GM23338 (cell line): ENCODE measurements around the gene STING1. TPM values are rescaled to one million over a fixed set of nuclear protein-coding genes. Genes with fewer than 3 reads are reported as not detected.

Experiments used
- ATAC-seq: fragments of 200-7000 bp; cut with Tn5 transposase; 3 replicates; pipeline ENCODE4 v1.9.1; 2020
- DNase-seq: peaks from one replicate; pipeline ENCODE4 v3.0.0-alpha.2; 2015; ENCODE audit warnings: low spot score
- H2AFZ ChIP-seq: fragments of 200-600 bp; sonication (generic); 2 replicates; pipeline ENCODE4 v1.8.0; 2016; ENCODE audit warnings: antibody characterized with exemption, mild to moderate bottlenecking, moderate library complexity
- H3F3A ChIP-seq: fragments of 200-600 bp; sonication (generic); replicated peaks from 2 replicates; pipeline ENCODE4 v1.8.0; 2017; ENCODE audit warnings: antibody characterized with exemption, mixed run types, low read depth
- H3K27ac ChIP-seq: fragments of 200-600 bp; sonication (generic); 2 replicates; pipeline ENCODE4 v1.6.1; 2016; ENCODE audit warnings: low read depth
- H3K27me3 ChIP-seq: fragments of 200-600 bp; sonication (generic); 2 replicates; pipeline ENCODE4 v1.8.0; 2016; ENCODE audit warnings: mild to moderate bottlenecking, mixed run types, moderate library complexity; ENCODE audit not compliant: insufficient read depth
- H3K36me3 ChIP-seq: fragments of 200-600 bp; sonication (generic); 2 replicates; pipeline ENCODE4 v1.8.0; 2016; ENCODE audit warnings: mild to moderate bottlenecking; ENCODE audit not compliant: insufficient read depth
- H3K4me1 ChIP-seq: fragments of 200-600 bp; sonication (generic); 2 replicates; pipeline ENCODE4 v1.8.0; 2016; ENCODE audit warnings: mild to moderate bottlenecking, moderate library complexity; ENCODE audit not compliant: insufficient read depth
- H3K4me2 ChIP-seq: fragments of 200-600 bp; sonication (generic); 2 replicates; pipeline ENCODE4 v1.7.1; 2017; ENCODE audit warnings: mixed run types
- H3K4me3 ChIP-seq: fragments of 200-600 bp; sonication (generic); 2 replicates; pipeline ENCODE4 v1.6.1; 2016; ENCODE audit warnings: mixed run types
- H3K79me2 ChIP-seq: fragments of 200-600 bp; sonication (generic); replicated peaks from 2 replicates; pipeline ENCODE4 v1.8.0; 2017; ENCODE audit warnings: mild to moderate bottlenecking; ENCODE audit not compliant: insufficient read depth
- H3K9me2 ChIP-seq: fragments of 200-600 bp; sonication (generic); 2 replicates; pipeline ENCODE4 v1.8.0; 2017; ENCODE audit not compliant: insufficient read depth
- H4K20me1 ChIP-seq: fragments of 200-600 bp; sonication (generic); replicated peaks from 2 replicates; pipeline ENCODE4 v1.8.0; 2017; ENCODE audit warnings: mild to moderate bottlenecking; ENCODE audit not compliant: insufficient read depth
- H3K27ac Mint-ChIP-seq: 2 replicates; pipeline ENCODE4 v1.8.0; 2020; ENCODE audit warnings: inconsistent platforms, mild to moderate bottlenecking, moderate library complexity, mixed read lengths
- H3K27me3 Mint-ChIP-seq: 3 replicates; pipeline ENCODE4 v1.8.0; 2022; ENCODE audit warnings: low read depth, mild to moderate bottlenecking, moderate library complexity, mixed read lengths, inconsistent platforms; ENCODE audit not compliant: insufficient read depth, poor library complexity
- H3K36me3 Mint-ChIP-seq: 3 replicates; pipeline ENCODE4 v1.8.0; 2021; ENCODE audit warnings: low read depth, mild to moderate bottlenecking, inconsistent platforms, moderate library complexity, mixed read lengths
- H3K4me1 Mint-ChIP-seq: 3 replicates; pipeline ENCODE4 v1.8.0; 2020; ENCODE audit warnings: mild to moderate bottlenecking, inconsistent platforms, mixed read lengths
- H3K4me3 Mint-ChIP-seq: 3 replicates; pipeline ENCODE4 v1.8.0; 2021; ENCODE audit warnings: moderate library complexity, mild to moderate bottlenecking, inconsistent platforms, mixed read lengths
- H3K9me3 Mint-ChIP-seq: 3 replicates; pipeline ENCODE4 v1.8.0; 2020; ENCODE audit warnings: moderate library complexity, mild to moderate bottlenecking, inconsistent platforms, mixed read lengths
- CREB1 ChIP-seq: fragments of 250-450 bp; sonication (Bioruptor Pico); IDR thresholded peaks from 2 replicates; pipeline ENCODE4 v1.5.0; 2020; ENCODE audit warnings: low read depth, mild to moderate bottlenecking, moderate library complexity
- CTCF ChIP-seq, 2 experiments: fragments of 200-600 bp in 1 of 2; sonication (generic) in 1 of 2; conservative IDR thresholded peaks; 2 replicates each; pipeline versions ENCODE4 v1.5.1 to v1.6.1; 2016 to 2017; ENCODE audit warnings: antibody characterized with exemption in 2 of 2, low read depth in 2 of 2, mild to moderate bottlenecking in 2 of 2, moderate library complexity in 1 of 2
- ETS1 ChIP-seq: IDR thresholded peaks from 2 replicates; pipeline ENCODE4 v1.6.1; 2016; ENCODE audit warnings: antibody characterized with exemption
- EZH2 ChIP-seq: fragments of 200-600 bp; sonication (generic); IDR thresholded peaks from one replicate; pipeline ENCODE4 v1.8.0; 2017; ENCODE audit warnings: antibody characterized with exemption, mild to moderate bottlenecking, low read depth; ENCODE audit not compliant: unreplicated experiment
- EZH2phosphoT487 ChIP-seq: fragments of 200-600 bp; sonication (generic); IDR thresholded peaks from one replicate; pipeline ENCODE4 v1.8.1; 2018; ENCODE audit warnings: antibody characterized with exemption; ENCODE audit not compliant: unreplicated experiment
- JUNB ChIP-seq: IDR thresholded peaks from one replicate; pipeline ENCODE4 v1.6.1; 2016; ENCODE audit warnings: antibody characterized with exemption; ENCODE audit not compliant: unreplicated experiment
- NANOG ChIP-seq: IDR thresholded peaks from 2 replicates; pipeline ENCODE4 v1.6.1; 2016; ENCODE audit warnings: antibody characterized with exemption, borderline replicate concordance
- POLR2AphosphoS5 ChIP-seq: IDR thresholded peaks from 2 replicates; pipeline ENCODE4 v1.6.1; 2016; ENCODE audit warnings: antibody characterized with exemption, low read depth
- STAT1 ChIP-seq: IDR thresholded peaks from one replicate; pipeline ENCODE4 v1.6.1; 2016; ENCODE audit warnings: antibody characterized with exemption; ENCODE audit not compliant: unreplicated experiment
- ZNF114 ChIP-seq: fragments of 250-450 bp; sonication (Bioruptor Pico); IDR thresholded peaks from 2 replicates; pipeline ENCODE4 v1.5.0; 2020; ENCODE audit warnings: mild to moderate bottlenecking, moderate library complexity
- ZNF331 ChIP-seq: fragments of 250-450 bp; sonication (Bioruptor Pico); IDR thresholded peaks from 2 replicates; pipeline ENCODE4 v1.5.0; 2020; ENCODE audit warnings: low read depth, mild to moderate bottlenecking, moderate library complexity
- ZNF462 ChIP-seq: fragments of 250-450 bp; sonication (Bioruptor Pico); IDR thresholded peaks from 2 replicates; pipeline ENCODE4 v1.5.0; 2020; ENCODE audit warnings: mild to moderate bottlenecking, moderate library complexity
- polyA plus RNA-seq: library from polyadenylated mRNA; unstranded; fragments of >200 nt; fragmentation: Nextera tagmentation; extraction: Ambion mirVana; gene quantifications from 2 replicates; pipeline ENCODE4 v1.2.1, GENCODE V29; 2016
- total RNA-seq: library from RNA; depleted of rRNA; stranded (reverse); fragments of >200 nt; shearing (Covaris generic); gene quantifications from 2 replicates; pipeline ENCODE4 v1.2.3, GENCODE V29; 2014
- TF ChIP-seq, protein P1 (sequence below): IDR thresholded peaks from one replicate; pipeline ENCODE4 v1.6.1; 2018; ENCODE audit warnings: antibody characterized with exemption; ENCODE audit not compliant: unreplicated experiment

STING1 gene
- total and polyA plus RNA-seq, 2 experiments from 2014 or later = 0.66 TPM; not detected in 1

DNA sequence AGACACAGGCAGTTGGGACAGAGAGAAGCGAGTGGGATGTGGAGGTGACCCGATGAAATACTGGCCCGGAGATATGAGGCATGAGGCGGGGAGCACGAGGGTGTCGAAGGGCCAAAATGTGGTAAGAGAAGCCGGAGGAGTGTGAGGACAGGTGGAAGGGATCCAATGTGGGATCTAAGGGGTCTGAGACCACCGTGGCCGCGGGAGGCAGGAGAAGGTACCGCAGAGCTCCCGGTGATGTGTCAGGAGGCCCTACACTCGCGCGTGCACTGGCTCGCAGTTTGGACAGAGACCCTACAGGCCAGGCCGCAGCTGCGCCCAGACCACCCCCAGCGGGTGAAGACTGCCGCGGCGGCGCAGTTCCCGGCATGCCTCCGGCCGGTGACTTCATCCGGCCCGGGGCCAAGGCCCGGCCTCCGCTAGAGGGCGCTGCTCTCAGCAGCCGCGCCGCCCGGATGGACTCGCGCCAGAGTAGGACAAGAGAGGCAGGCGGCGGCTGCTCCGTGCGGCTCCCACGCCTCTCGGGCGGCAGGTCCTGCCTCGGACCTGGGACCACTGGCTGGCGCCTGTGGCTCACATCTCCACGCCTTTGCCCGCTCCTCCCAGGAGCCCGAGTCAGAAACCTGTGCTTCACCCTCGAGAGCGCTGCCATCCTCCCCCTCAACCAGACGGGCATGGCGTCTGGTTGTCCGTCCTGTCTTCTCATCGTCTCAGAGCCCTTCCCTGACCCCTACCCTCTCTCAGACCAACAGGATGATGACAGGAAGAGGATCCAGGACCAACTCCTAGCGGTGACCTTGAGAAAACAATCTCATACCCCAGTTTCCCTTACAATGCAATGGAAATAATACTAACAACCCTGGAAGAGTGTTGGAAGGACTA, 35.4 kb upstream of the STING1 start:
- TF ChIP-seq CTCF (conservative IDR thresholded peaks at IDR 0.05; ENCODE audit: low read depth in 2 of 2) = peak; percentile 74 to 93
- no peak for TF ChIP-seq NANOG
- no peak for TF ChIP-seq STAT1
- no peak for TF ChIP-seq EZH2phosphoT487
- TF ChIP-seq ZNF114 (CRISPR knock-in tag) = no peak; the same call in 1 of the 2 replicates
- TF ChIP-seq CREB1 (CRISPR knock-in tag) = peak; percentile 54
- TF ChIP-seq ZNF331 (CRISPR knock-in tag) = no peak
- peak; percentile 87 for TF ChIP-seq POLR2AphosphoS5
- TF ChIP-seq JUNB = no peak
- TF ChIP-seq, protein P1, sequence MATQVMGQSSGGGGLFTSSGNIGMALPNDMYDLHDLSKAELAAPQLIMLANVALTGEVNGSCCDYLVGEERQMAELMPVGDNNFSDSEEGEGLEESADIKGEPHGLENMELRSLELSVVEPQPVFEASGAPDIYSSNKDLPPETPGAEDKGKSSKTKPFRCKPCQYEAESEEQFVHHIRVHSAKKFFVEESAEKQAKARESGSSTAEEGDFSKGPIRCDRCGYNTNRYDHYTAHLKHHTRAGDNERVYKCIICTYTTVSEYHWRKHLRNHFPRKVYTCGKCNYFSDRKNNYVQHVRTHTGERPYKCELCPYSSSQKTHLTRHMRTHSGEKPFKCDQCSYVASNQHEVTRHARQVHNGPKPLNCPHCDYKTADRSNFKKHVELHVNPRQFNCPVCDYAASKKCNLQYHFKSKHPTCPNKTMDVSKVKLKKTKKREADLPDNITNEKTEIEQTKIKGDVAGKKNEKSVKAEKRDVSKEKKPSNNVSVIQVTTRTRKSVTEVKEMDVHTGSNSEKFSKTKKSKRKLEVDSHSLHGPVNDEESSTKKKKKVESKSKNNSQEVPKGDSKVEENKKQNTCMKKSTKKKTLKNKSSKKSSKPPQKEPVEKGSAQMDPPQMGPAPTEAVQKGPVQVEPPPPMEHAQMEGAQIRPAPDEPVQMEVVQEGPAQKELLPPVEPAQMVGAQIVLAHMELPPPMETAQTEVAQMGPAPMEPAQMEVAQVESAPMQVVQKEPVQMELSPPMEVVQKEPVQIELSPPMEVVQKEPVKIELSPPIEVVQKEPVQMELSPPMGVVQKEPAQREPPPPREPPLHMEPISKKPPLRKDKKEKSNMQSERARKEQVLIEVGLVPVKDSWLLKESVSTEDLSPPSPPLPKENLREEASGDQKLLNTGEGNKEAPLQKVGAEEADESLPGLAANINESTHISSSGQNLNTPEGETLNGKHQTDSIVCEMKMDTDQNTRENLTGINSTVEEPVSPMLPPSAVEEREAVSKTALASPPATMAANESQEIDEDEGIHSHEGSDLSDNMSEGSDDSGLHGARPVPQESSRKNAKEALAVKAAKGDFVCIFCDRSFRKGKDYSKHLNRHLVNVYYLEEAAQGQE = peak; percentile 15
- 0 out of 2 replicates have a peak, but pooled peaks have one; percentile 3 for TF ChIP-seq ZNF462 (CRISPR knock-in tag)
- TF ChIP-seq EZH2 = no peak
- peak; percentile 69 for TF ChIP-seq ETS1
- H3K36me3 ChIP-seq = no peaks in the 10 kb centered on the region
- peak overlapping the region; percentile 55; the same call in 1 of the 2 replicates for H3K4me3 ChIP-seq
- ATAC-seq = peak; percentile 93
- 0 out of 2 replicates have a peak overlapping the region, but pooled peaks have one; percentile 70 for H3K27ac Mint-ChIP-seq
- peaks cover 29% of the 10 kb centered on the region for H3K27me3 Mint-ChIP-seq
- H3K4me1 Mint-ChIP-seq = peaks cover 22% of the 10 kb centered on the region
- peak overlapping the region; percentile 76 for H3K4me3 Mint-ChIP-seq
- no peaks in the 10 kb centered on the region; the same call in 2 of the 3 replicates for H3K36me3 Mint-ChIP-seq
- H3F3A ChIP-seq = peaks cover 14% of the 10 kb centered on the region
- peaks cover 5% of the 10 kb centered on the region; the same call in 1 of the 3 replicates for H3K9me3 Mint-ChIP-seq
- DNase-seq = peak; percentile 95
- H3K27ac ChIP-seq = no peak overlapping the region
- H3K4me1 ChIP-seq = peaks cover 25% of the 10 kb centered on the region
- H2AFZ ChIP-seq = peak overlapping the region; percentile 97
- H3K27me3 ChIP-seq = no peaks in the 10 kb centered on the region
- H3K9me2 ChIP-seq = no peaks in the 10 kb centered on the region
- peak overlapping the region; percentile 82 for H3K4me2 ChIP-seq
- no peaks in the 10 kb centered on the region for H4K20me1 ChIP-seq
- no peaks in the 10 kb centered on the region for H3K79me2 ChIP-seq
